Testis (tissue), 3 donors: ENCODE results near the gene UGT1A10. TPM values are rescaled to one million over a fixed set of nuclear protein-coding genes. Genes with fewer than 3 reads are reported as not detected.

Source experiments
- DNase-seq: peaks from one replicate; pipeline ENCODE4 v3.0.0-alpha.2; 2019
- H3K27ac ChIP-seq, 2 donors: fragments of 200-600 bp; sonication (generic); one replicate each; pipeline ENCODE4 v1.5.1; 2019
- H3K27me3 ChIP-seq: fragments of 200-600 bp; sonication (generic); one replicate; pipeline ENCODE4 v1.5.1; 2019
- H3K36me3 ChIP-seq: fragments of 200-600 bp; sonication (generic); one replicate; pipeline ENCODE4 v1.5.1; 2017; ENCODE audit warnings: low read depth; ENCODE audit errors: missing control alignments
- H3K4me1 ChIP-seq: fragments of 200-600 bp; sonication (generic); one replicate; pipeline ENCODE4 v1.5.1; 2019
- H3K4me3 ChIP-seq, 2 donors: fragments of 200-600 bp; sonication (generic); one replicate each; pipeline ENCODE4 v1.5.1; 2017 to 2019
- H3K9me3 ChIP-seq: fragments of 200-600 bp; sonication (generic); one replicate; pipeline ENCODE4 v1.5.1; 2017
- CTCF ChIP-seq, 3 experiments: fragments of 450-650 bp in 2 of 3; fragments of 200-600 bp in 1 of 3; sonication (generic) in 1 of 3; IDR thresholded peaks; one replicate each; pipeline ENCODE4 v1.5.1; 2016 to 2019; ENCODE audit warnings: antibody characterized with exemption in 3 of 3, mild to moderate bottlenecking in 2 of 3, moderate library complexity in 1 of 3
- POLR2A ChIP-seq: fragments of 450-650 bp; IDR thresholded peaks from one replicate; pipeline ENCODE4 v1.6.1; 2017; ENCODE audit warnings: antibody characterized with exemption, mild to moderate bottlenecking, moderate library complexity
- WGBS, 2 donors: methylation state at CpG; one replicate each; pipeline ENCODE4 v1.1.5; 2018; 5-methylcytosine and 5-hydroxymethylcytosine counted together
- intact Hi-C: fragments of 100-400 bp; cut with DNase I; formaldehyde crosslinking; loops from one replicate; pipeline ENCODE4 v1.15.1; 2023; ENCODE audit warnings: low total_unique reads
- polyA plus RNA-seq: library from polyadenylated mRNA; stranded (reverse); fragments of 350-450 nt; fragmentation: Illumina TruSeq; extraction: RNeasy Lipid Tissue Mini Kit (QIAGEN cat#74804); gene quantifications from one replicate; pipeline ENCODE4 v1.2.3, GENCODE V29; 2014; ENCODE audit warnings: low read depth, low replicate concordance; ENCODE audit not compliant: insufficient read depth
- total RNA-seq, 2 donors: library from RNA; depleted of rRNA; stranded (reverse); fragments of >200 nt; gene quantifications; one replicate each; pipeline ENCODE4 v1.2.3, GENCODE V29; 2016

The UGT1A10 gene
- total and polyA plus RNA-seq, 3 donors from 2014 or later: 0.29 to 0.68 (median 0.31) TPM

DNA sequence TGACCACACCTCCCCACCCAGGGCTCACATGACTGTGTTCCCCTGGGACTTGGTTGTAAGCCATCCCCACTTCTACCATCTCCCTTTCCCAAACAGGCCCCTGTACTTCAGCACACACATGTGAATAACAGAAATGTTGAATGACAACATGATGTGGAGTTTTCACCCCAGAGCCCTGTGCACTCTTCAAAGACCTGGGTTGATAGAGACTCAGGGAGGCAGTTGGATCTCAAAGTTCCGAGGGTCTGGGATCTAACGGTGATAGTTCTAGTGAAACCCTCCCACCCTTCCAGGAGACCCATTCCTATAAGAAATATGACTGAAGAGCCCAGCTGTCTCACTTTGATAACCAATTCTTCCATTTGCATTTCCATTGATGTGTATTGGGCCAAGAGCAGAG is 141.8 kb downstream of the UGT1A10 start, which contains the start of gene MROH2A:
MROH2A (plus strand) TSS at position 301 of the 400 bp plus-strand sequence. CDS start 1,029 bp downstream, outside the sequence.
- H3K4me3 ChIP-seq: no peak within 1 kb of the TSS
- H3K4me1 ChIP-seq: no peaks in the 10 kb centered on the region
- TF ChIP-seq CTCF (IDR thresholded peaks at IDR 0.05) (no peak), POLR2A (no peak)
- no peaks in the 10 kb centered on the region for H3K36me3 ChIP-seq
- WGBS, 2 donors: 81 to 84% methylated on average over 2 of the region's 2 CpGs
- no peak for DNase-seq
- H3K27ac ChIP-seq: no peak within 1 kb of the TSS
- H3K9me3 ChIP-seq: no peaks in the 10 kb centered on the region
- no peaks in the 10 kb centered on the region for H3K27me3 ChIP-seq
- intact Hi-C loops: no loop called here

GRCh38 chr2:233779722-233780121 is 143.5 kb downstream of the UGT1A10 start:
- H3K9me3 ChIP-seq: no peaks in the 10 kb centered on the region

GRCh38 chr2:233780771-233781170 is 144.5 kb downstream of the UGT1A10 start:
- WGBS, 2 donors: 86 to 90% methylated on average over 4 of the region's 4 CpGs
- H3K4me1 ChIP-seq: no peaks in the 10 kb centered on the region
- H3K9me3 ChIP-seq: no peaks in the 10 kb centered on the region
- no peak overlapping the region for H3K4me3 ChIP-seq
- no peaks in the 10 kb centered on the region for H3K27me3 ChIP-seq
- TF ChIP-seq CTCF (IDR thresholded peaks at IDR 0.05) (no peak), POLR2A (no peak)
- H3K27ac ChIP-seq: no peak overlapping the region
- no peak for DNase-seq
- no peaks in the 10 kb centered on the region for H3K36me3 ChIP-seq
- intact Hi-C loops: no loop called here

More at GRCh38 chr2:233779722-233780121, 143.5 kb downstream of the UGT1A10 start:
- H3K27ac ChIP-seq: no peak overlapping the region
- 90 to 94% methylated on average over 4 of the region's 4 CpGs for WGBS, 2 donors
- H3K36me3 ChIP-seq: no peaks in the 10 kb centered on the region
- TF ChIP-seq CTCF (IDR thresholded peaks at IDR 0.05): no peak
- TF ChIP-seq POLR2A: no peak
- no peak for DNase-seq
- H3K4me3 ChIP-seq: no peak overlapping the region
- intact Hi-C loops: no loop called here
- no peaks in the 10 kb centered on the region for H3K4me1 ChIP-seq
- H3K27me3 ChIP-seq: no peaks in the 10 kb centered on the region

DNA sequence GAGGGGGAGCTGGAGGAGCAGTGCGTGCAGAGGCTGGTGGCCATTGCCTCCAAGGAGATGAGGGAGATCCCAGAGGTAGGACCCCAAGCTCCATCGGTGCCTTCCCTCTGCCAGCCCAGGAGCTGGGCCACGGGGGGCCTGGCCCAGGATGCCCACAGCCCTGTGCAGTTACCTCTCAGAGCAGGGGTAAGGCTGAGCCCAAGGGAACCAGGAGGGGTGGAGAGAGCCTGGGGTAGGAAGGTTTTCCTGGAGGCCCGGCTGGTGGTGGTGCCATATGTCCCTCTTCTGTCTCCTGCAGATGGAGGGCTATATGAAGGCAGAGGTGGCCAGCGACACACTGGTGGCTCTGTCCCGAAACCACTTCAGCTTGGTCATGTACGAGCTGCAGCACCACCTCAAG is 153.3 kb downstream of the UGT1A10 start:
- TF ChIP-seq CTCF (IDR thresholded peaks at IDR 0.05) (no peak), POLR2A (no peak)
- H3K9me3 ChIP-seq: no peaks in the 10 kb centered on the region
- no peaks in the 10 kb centered on the region for H3K36me3 ChIP-seq
- H3K4me3 ChIP-seq: no peak overlapping the region
- DNase-seq: no peak
- WGBS, 2 donors: 88 to 89% methylated on average over 7 of the region's 7 CpGs
- intact Hi-C loops: no loop called here
- no peaks in the 10 kb centered on the region for H3K4me1 ChIP-seq
- H3K27me3 ChIP-seq: no peaks in the 10 kb centered on the region
- no peak overlapping the region for H3K27ac ChIP-seq

GRCh38 chr2:233791151-233791882 is 155.1 kb downstream of the UGT1A10 start:
- no peak for TF ChIP-seq POLR2A
- Histone ChIP-seq H3K27ac (no peak overlapping the region), H3K4me1 (no peaks in the 10 kb centered on the region), H3K4me3 (no peak overlapping the region), H3K36me3 (no peaks in the 10 kb centered on the region), H3K27me3 (no peaks in the 10 kb centered on the region), H3K9me3 (no peaks in the 10 kb centered on the region)
- no peak for DNase-seq
- 75 to 76% methylated on average over 18 of the region's 18 CpGs for WGBS, 2 donors
- intact Hi-C loops: no loop called here
